HepG2 (cell line): ENCODE measurements around the gene KIAA0825.

Experiments
- ARNT ChIP-seq: fragments of 450-650 bp; IDR thresholded peaks from 2 replicates; pipeline ENCODE4 v1.6.1; 2017
- GABPA ChIP-seq, 2 experiments: IDR thresholded peaks; 2 replicates each; pipeline ENCODE4 v1.6.1; 2011 to 2016; ENCODE audit warnings: low read depth in 2 of 2, low read length in 1 of 2, missing biosample characterization in 1 of 2, missing genetic modification characterization in 1 of 2
- HDAC2 ChIP-seq: sonication (generic); formaldehyde crosslinking; IDR thresholded peaks from 2 replicates; pipeline ENCODE4 v1.4.0; 2020; ENCODE audit warnings: missing genetic modification reagents
- HMGA1 ChIP-seq: sonication (generic); formaldehyde crosslinking; conservative IDR thresholded peaks from 2 replicates; pipeline ENCODE4 v1.4.0; 2020; ENCODE audit warnings: missing genetic modification reagents
- ZFP37 ChIP-seq: sonication (generic); formaldehyde crosslinking; IDR thresholded peaks from 2 replicates; pipeline ENCODE4 v1.4.0; 2020; ENCODE audit warnings: missing genetic modification reagents, borderline replicate concordance
- ZNF510 ChIP-seq: sonication (generic); formaldehyde crosslinking; IDR thresholded peaks from 2 replicates; pipeline ENCODE4 v1.4.0; 2020; ENCODE audit warnings: low read depth, mild to moderate bottlenecking, missing genetic modification reagents
- TF ChIP-seq, protein P1 (sequence below): sonication (generic); formaldehyde crosslinking; IDR thresholded peaks from 2 replicates; pipeline ENCODE4 v1.5.1; 2020; ENCODE audit warnings: mild to moderate bottlenecking, missing genetic modification reagents
- TF ChIP-seq, protein P2 (sequence below): sonication (generic); formaldehyde crosslinking; IDR thresholded peaks from 2 replicates; pipeline ENCODE4 v1.4.0; 2020; ENCODE audit warnings: mild to moderate bottlenecking, missing genetic modification reagents
- TF ChIP-seq, protein P3 (sequence below): sonication (generic); formaldehyde crosslinking; IDR thresholded peaks from 2 replicates; pipeline ENCODE4 v1.4.0; 2020; ENCODE audit warnings: missing genetic modification reagents
- TF ChIP-seq, protein P4 (sequence below), 2 experiments: IDR thresholded peaks; 2 replicates each; pipeline ENCODE4 v1.6.1; 2011 to 2012; ENCODE audit warnings: low read length in 2 of 2, borderline replicate concordance in 1 of 2, low read depth in 1 of 2, mild to moderate bottlenecking in 1 of 2, moderate library complexity in 1 of 2

DNA sequence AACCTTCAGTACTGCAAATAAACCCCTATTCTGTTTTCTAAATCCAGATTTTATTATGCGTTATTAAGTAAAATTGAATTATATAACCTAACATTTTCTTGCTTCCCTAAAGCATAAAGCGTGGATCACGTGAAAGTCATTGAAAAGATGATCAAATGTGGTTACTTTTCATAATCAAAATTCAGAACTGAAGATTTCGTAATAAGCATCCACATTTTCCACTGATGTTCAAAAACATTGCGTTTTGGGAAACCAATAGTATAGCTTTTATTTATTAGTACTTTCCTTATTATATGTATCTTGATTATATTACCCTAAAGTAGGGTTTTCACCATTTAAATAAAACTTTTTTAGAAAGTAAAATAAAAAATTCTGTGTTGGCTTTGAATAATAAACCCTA lies 1.9 kb upstream of the KIAA0825 start:
- TF ChIP-seq, protein P1, sequence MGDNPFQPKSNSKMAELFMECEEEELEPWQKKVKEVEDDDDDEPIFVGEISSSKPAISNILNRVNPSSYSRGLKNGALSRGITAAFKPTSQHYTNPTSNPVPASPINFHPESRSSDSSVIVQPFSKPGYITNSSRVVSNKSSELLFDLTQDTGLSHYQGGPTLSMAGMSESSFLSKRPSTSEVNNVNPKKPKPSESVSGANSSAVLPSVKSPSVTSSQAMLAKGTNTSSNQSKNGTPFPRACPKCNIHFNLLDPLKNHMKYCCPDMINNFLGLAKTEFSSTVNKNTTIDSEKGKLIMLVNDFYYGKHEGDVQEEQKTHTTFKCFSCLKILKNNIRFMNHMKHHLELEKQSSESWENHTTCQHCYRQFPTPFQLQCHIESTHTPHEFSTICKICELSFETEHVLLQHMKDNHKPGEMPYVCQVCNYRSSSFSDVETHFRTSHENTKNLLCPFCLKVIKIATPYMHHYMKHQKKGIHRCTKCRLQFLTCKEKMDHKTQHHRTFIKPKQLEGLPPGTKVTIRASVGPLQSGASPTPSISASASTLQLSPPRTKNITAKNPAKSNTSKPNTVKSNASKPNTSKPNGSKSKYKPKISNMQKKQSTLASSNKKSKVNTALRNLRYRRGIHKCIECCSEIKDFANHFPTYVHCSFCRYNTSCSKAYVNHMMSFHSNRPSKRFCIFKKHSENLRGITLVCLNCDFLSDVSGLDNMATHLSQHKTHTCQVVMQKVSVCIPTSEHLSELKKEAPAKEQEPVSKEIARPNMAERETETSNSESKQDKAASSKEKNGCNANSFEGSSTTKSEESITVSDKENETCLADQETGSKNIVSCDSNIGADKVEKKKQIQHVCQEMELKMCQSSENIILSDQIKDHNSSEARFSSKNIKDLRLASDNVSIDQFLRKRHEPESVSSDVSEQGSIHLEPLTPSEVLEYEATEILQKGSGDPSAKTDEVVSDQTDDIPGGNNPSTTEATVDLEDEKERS, result no peak
- TF ChIP-seq ZFP37, result no peak
- TF ChIP-seq, protein P2, sequence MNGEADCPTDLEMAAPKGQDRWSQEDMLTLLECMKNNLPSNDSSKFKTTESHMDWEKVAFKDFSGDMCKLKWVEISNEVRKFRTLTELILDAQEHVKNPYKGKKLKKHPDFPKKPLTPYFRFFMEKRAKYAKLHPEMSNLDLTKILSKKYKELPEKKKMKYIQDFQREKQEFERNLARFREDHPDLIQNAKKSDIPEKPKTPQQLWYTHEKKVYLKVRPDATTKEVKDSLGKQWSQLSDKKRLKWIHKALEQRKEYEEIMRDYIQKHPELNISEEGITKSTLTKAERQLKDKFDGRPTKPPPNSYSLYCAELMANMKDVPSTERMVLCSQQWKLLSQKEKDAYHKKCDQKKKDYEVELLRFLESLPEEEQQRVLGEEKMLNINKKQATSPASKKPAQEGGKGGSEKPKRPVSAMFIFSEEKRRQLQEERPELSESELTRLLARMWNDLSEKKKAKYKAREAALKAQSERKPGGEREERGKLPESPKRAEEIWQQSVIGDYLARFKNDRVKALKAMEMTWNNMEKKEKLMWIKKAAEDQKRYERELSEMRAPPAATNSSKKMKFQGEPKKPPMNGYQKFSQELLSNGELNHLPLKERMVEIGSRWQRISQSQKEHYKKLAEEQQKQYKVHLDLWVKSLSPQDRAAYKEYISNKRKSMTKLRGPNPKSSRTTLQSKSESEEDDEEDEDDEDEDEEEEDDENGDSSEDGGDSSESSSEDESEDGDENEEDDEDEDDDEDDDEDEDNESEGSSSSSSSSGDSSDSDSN (CRISPR knock-in tag), result no peak
- TF ChIP-seq, protein P3, sequence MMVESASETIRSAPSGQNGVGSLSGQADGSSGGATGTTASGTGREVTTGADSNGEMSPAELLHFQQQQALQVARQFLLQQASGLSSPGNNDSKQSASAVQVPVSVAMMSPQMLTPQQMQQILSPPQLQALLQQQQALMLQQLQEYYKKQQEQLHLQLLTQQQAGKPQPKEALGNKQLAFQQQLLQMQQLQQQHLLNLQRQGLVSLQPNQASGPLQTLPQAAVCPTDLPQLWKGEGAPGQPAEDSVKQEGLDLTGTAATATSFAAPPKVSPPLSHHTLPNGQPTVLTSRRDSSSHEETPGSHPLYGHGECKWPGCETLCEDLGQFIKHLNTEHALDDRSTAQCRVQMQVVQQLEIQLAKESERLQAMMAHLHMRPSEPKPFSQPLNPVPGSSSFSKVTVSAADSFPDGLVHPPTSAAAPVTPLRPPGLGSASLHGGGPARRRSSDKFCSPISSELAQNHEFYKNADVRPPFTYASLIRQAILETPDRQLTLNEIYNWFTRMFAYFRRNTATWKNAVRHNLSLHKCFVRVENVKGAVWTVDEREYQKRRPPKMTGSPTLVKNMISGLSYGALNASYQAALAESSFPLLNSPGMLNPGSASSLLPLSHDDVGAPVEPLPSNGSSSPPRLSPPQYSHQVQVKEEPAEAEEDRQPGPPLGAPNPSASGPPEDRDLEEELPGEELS (CRISPR knock-in tag), result no peak
- no peak for TF ChIP-seq HMGA1 (CRISPR knock-in tag)
- TF ChIP-seq ARNT, result no peak
- no peak for TF ChIP-seq ZNF510 (CRISPR knock-in tag)
- TF ChIP-seq, protein P4, sequence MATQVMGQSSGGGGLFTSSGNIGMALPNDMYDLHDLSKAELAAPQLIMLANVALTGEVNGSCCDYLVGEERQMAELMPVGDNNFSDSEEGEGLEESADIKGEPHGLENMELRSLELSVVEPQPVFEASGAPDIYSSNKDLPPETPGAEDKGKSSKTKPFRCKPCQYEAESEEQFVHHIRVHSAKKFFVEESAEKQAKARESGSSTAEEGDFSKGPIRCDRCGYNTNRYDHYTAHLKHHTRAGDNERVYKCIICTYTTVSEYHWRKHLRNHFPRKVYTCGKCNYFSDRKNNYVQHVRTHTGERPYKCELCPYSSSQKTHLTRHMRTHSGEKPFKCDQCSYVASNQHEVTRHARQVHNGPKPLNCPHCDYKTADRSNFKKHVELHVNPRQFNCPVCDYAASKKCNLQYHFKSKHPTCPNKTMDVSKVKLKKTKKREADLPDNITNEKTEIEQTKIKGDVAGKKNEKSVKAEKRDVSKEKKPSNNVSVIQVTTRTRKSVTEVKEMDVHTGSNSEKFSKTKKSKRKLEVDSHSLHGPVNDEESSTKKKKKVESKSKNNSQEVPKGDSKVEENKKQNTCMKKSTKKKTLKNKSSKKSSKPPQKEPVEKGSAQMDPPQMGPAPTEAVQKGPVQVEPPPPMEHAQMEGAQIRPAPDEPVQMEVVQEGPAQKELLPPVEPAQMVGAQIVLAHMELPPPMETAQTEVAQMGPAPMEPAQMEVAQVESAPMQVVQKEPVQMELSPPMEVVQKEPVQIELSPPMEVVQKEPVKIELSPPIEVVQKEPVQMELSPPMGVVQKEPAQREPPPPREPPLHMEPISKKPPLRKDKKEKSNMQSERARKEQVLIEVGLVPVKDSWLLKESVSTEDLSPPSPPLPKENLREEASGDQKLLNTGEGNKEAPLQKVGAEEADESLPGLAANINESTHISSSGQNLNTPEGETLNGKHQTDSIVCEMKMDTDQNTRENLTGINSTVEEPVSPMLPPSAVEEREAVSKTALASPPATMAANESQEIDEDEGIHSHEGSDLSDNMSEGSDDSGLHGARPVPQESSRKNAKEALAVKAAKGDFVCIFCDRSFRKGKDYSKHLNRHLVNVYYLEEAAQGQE (IDR thresholded peaks at IDR 0.05; ENCODE audit: borderline replicate concordance in 1 of 2, low read depth in 1 of 2, low read length in 2 of 2), result no peak
- no peak for TF ChIP-seq GABPA (IDR thresholded peaks at IDR 0.05; ENCODE audit: low read depth, low read length)
- no peak for TF ChIP-seq GABPA (CRISPR knock-in tag; IDR thresholded peaks at IDR 0.05; ENCODE audit: low read depth)
- no peak for TF ChIP-seq HDAC2
